Heart right ventricle (tissue), 16 donors: Measurements from ENCODE around the gene CCAR1. TPM values are rescaled to one million over a fixed set of nuclear protein-coding genes. Genes with fewer than 3 reads are reported as not detected.

Experiments used
- ATAC-seq, 8 donors: fragments of 200-7000 bp; cut with Tn5 transposase; one replicate each; pipeline ENCODE4 v1.9.1; 2020; ENCODE audit warnings: mild to moderate bottlenecking in 8 of 8, moderate library complexity in 8 of 8, moderate number of reproducible peaks in 1 of 8
- DNase-seq, 2 donors: peaks; one replicate each; pipeline ENCODE4 v3.0.0-alpha.2; 2020
- H3K27ac ChIP-seq, 10 donors: fragments of 200-600 bp; sonication (generic) in 2 of 10; one replicate each; pipeline versions ENCODE4 v1.5.0 to v1.8.0; 2020 to 2022; ENCODE audit warnings: mild to moderate bottlenecking in 3 of 10
- H3K27me3 ChIP-seq, 7 donors: fragments of 200-600 bp; one replicate each; pipeline ENCODE4 v1.8.0; 2021 to 2022; ENCODE audit warnings: mild to moderate bottlenecking in 2 of 7
- H3K36me3 ChIP-seq, 9 donors: fragments of 200-600 bp; sonication (generic) in 1 of 9; one replicate each; pipeline versions ENCODE4 v1.5.0 to v1.8.0; 2020 to 2022; ENCODE audit warnings: mild to moderate bottlenecking in 2 of 9
- H3K4me1 ChIP-seq, 9 donors: fragments of 200-600 bp; sonication (generic) in 1 of 9; one replicate each; pipeline versions ENCODE4 v1.5.0 to v1.8.0; 2020 to 2022; ENCODE audit warnings: mild to moderate bottlenecking in 4 of 9
- H3K4me3 ChIP-seq, 10 donors: fragments of 200-600 bp; sonication (generic) in 2 of 10; one replicate each; pipeline versions ENCODE4 v1.5.0 to v1.8.0; 2020 to 2022; ENCODE audit warnings: mild to moderate bottlenecking in 7 of 10, moderate library complexity in 2 of 10
- H3K9me3 ChIP-seq, 11 donors: fragments of 200-600 bp in 10 of 11; sonication (generic) in 2 of 11; one replicate each; pipeline versions ENCODE4 v1.5.0 to v1.8.0; 2013 to 2022; ENCODE audit warnings: mild to moderate bottlenecking in 2 of 11, control low read depth in 1 of 11, moderate library complexity in 1 of 11
- CTCF ChIP-seq, 9 donors: fragments of 200-600 bp; sonication (generic) in 2 of 9; IDR thresholded peaks; one replicate each; pipeline versions ENCODE4 v1.5.0 to v1.8.0; 2021 to 2022; ENCODE audit warnings: antibody characterized with exemption in 9 of 9, mild to moderate bottlenecking in 5 of 9, moderate library complexity in 1 of 9
- WGBS, 2 donors: extraction: QIAGEN DNeasy Blood & Tissue Kit; methylation state at CpG; one replicate each; pipeline ENCODE4 v1.1.7; 2013; ENCODE audit warnings: inconsistent platforms in 1 of 2; 5-methylcytosine and 5-hydroxymethylcytosine counted together
- intact Hi-C, 10 donors: fragments of 100-400 bp; cut with DNase I; formaldehyde crosslinking; loops; one replicate each; pipeline versions ENCODE4 v1.11.1 to v1.14.2; 2022
- polyA plus RNA-seq, 2 donors: library from polyadenylated mRNA; stranded (reverse); fragments of 200-250 nt; gene quantifications; one replicate each; pipeline ENCODE4 v1.2.3, GENCODE V29; 2013
- total RNA-seq, 10 donors: library from RNA; stranded (reverse); fragmentation: NEBNext Ultra II Directional in 3 of 10; extraction: Animal tissue kit (Norgen Biotek cat#: 25700) in 3 of 10; gene quantifications; one replicate each; pipeline versions ENCODE4 v1.2.1 to v1.2.4, GENCODE V29; 2021 to 2023
- donor health status: Arrhythmogenic right ventricular cardiomyopathy.
- donor health status: ischemic (EF 13 %, LVEDD 7.1; RV severe dilation, severe dysfunction).
- donor health status: healthy with polysubstance abuse.
- donor health status: DM: no; HTN: yes; CAD: no.
- donor health status: DM: no; HTN: no; CAD: no.
- donor health status: ischemic (EF 25% LVEDD 6.9; RV normal size, moderate dysfunction).
- donor health status: ischemic (EF 25% LVEDD 5.7; RV mildly dilated, moderate dysfunction).
- donor health status: healthy.
- donor health status: DM: yes; HTN: yes; CAD: no.
- donor health status: Ischemic cardiomyopathy.
- donor health status: ischemic (EF 35%, LVEDD 5.7; RV mildly dilated, moderate dysfunction).
- donor health status: nonischemic (EF 11% LVEDD 7.7; RV severe dilation, severe dysfunction).
- donor health status: DM: yes; HTN: yes; CAD: no.
- donor health status: PGD.
- donor health status: ischemic (EF 29% LVEDD 5.4; RV normal size, mild dysfunction).
- donor health status: nonischemic (EF 23%, LVEDD 6.1; RV moderate dilation, normal function).

The CCAR1 gene
- total and polyA plus RNA-seq, 12 donors = 23.5 to 62.3 (median 30.5) TPM

- Histone ChIP-seq H3K9me3 (no peaks in the 10 kb centered on the region), H3K27ac (peak overlapping the region; percentile 83 to 98 (median 94)), H3K4me1 (peaks cover 5 to 19% (median 11%) of the 10 kb centered on the region in 9 donors), H3K27me3 (no peaks in the 10 kb centered on the region), H3K4me3 (peak overlapping the region; percentile 85 to 100 (median 93)), H3K36me3 (peaks cover 0 to 40% (median 16%) of the 10 kb centered on the region in 9 donors)
- no peak for TF ChIP-seq CTCF (IDR thresholded peaks at IDR 0.05)
- DNase-seq (no peak), ATAC-seq (peak in 6 of 8 donors; percentile 2 to 56 (median 18))
- intact Hi-C loops = loop anchor here in 7 of 10 donors (1.0 to 10.0 kb wide), 6 partner anchors 167 to 387 kb away; partner anchors contain the start of genes SLC25A16 (in 5 of the 7), HNRNPH3 (in 1 of the 7) and PBLD (in 1 of the 7)
- 0 to 1% methylated on average over 27 of the region's 27 CpGs for WGBS, 2 donors
Observed at GRCh38 chr10:68721673-68722335, 765 bp downstream of the CCAR1 start.

GRCh38 chr10:68725016-68725415 lies 4.0 kb downstream of the CCAR1 start:
- no peak for ATAC-seq
- 95 to 97% methylated on average over 14 of the region's 14 CpGs for WGBS, 2 donors
- no peak for TF ChIP-seq CTCF (IDR thresholded peaks at IDR 0.05)

GRCh38 chr10:68727146-68727545 lies 6.1 kb downstream of the CCAR1 start:
- TF ChIP-seq CTCF (IDR thresholded peaks at IDR 0.05) = no peak
- peaks cover 5 to 13% (median 7%) of the 10 kb centered on the region in 9 donors for H3K4me1 ChIP-seq
- no peaks in the 10 kb centered on the region for H3K9me3 ChIP-seq
- intact Hi-C loops = loop anchor here in 6 of 10 donors (2.0 to 10.0 kb wide), 4 partner anchors 32 to 392 kb away; partner anchors contain the start of genes HNRNPH3 (in 1 of the 6), PBLD (in 1 of the 6) and SLC25A16 (in 1 of the 6)
- peaks cover 0 to 93% (median 52%) of the 10 kb centered on the region in 9 donors for H3K36me3 ChIP-seq
- no peaks in the 10 kb centered on the region for H3K27me3 ChIP-seq
- DNase-seq (no peak), ATAC-seq (no peak)
- WGBS, 2 donors = 75 to 76% methylated on average over 9 of the region's 9 CpGs
- no peak overlapping the region for H3K4me3 ChIP-seq
- H3K27ac ChIP-seq = no peak overlapping the region

More at GRCh38 chr10:68725016-68725415, 4.0 kb downstream of the CCAR1 start:
- Histone ChIP-seq H3K36me3 (peaks cover 0 to 72% (median 32%) of the 10 kb centered on the region in 9 donors), H3K4me1 (peaks cover 5 to 19% (median 13%) of the 10 kb centered on the region in 9 donors), H3K27ac (no peak overlapping the region), H3K27me3 (no peaks in the 10 kb centered on the region), H3K4me3 (no peak overlapping the region), H3K9me3 (no peaks in the 10 kb centered on the region)
- intact Hi-C loops = loop anchor here in 6 of 10 donors (10.0 kb wide), 3 partner anchors 170 to 390 kb away; partner anchors contain the start of genes HNRNPH3 (in 1 of the 6), PBLD (in 1 of the 6) and SLC25A16 (in 1 of the 6)
- no peak for DNase-seq

- H3K4me3 ChIP-seq = no peak overlapping the region
- H3K36me3 ChIP-seq = peaks cover 0 to 100% (median 49%) of the 10 kb centered on the region in 9 donors
- ATAC-seq (no peak), DNase-seq (no peak)
- H3K27me3 ChIP-seq = no peaks in the 10 kb centered on the region
- H3K27ac ChIP-seq = no peak overlapping the region
- no peaks in the 10 kb centered on the region for H3K4me1 ChIP-seq
- intact Hi-C loops = no loop called here
- H3K9me3 ChIP-seq = no peaks in the 10 kb centered on the region
- TF ChIP-seq CTCF (IDR thresholded peaks at IDR 0.05) = no peak
- 94 to 95% methylated on average over 8 of the region's 8 CpGs for WGBS, 2 donors
Observed at GRCh38 chr10:68732651-68733050, 11.6 kb downstream of the CCAR1 start.
